Measurements from ENCODE around the gene DLG2.
"Not testable (repeated sequence)": the region's sequence is repeated elsewhere in the genome, so short reads cannot be mapped to it uniquely, and the experiment has no call there.

DLG2 gene

GRCh38 chr11:85307366-85307765 is 319.8 kb downstream of the DLG2 start:
- FAIRE-seq, result no peak

DNA sequence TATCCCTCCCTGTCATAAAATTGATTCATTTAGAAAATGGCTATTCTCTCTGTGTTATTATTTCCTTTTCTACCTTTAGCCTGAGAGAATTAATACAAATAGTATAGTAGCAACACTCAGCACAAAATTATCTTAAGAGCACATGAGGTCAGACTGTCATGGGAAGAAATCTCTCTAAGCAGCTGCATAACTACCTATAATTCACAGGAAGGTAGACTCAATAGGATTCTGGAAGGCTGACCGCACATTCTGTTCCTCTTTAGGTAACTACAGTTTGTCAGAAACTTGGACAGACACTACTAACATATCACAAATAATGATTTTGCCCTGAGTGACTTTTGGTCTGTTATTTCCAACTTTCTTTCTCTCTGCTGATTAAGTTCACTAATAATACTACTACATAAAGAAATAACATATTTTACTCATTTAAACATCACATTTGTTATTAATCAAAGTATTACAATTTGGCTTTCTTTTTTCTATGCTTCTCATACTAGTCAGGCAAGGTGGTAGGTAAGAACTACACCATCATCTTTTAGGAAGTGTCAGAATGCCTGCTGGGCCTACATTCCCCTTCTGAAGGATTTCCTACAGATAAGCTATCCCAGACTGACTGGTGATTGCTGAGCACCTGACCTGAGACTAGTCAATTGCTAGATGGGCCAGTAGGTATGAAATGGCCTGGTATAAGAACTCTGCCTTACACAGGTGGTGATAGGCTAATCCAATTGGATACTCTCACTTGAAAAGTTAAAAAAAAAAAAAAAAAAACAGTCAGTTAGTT is 325.1 kb downstream of the DLG2 start:
- no peak for FAIRE-seq

- FAIRE-seq, result no peak
Observed at GRCh38 chr11:85299258-85299942, 327.7 kb downstream of the DLG2 start.

DNA sequence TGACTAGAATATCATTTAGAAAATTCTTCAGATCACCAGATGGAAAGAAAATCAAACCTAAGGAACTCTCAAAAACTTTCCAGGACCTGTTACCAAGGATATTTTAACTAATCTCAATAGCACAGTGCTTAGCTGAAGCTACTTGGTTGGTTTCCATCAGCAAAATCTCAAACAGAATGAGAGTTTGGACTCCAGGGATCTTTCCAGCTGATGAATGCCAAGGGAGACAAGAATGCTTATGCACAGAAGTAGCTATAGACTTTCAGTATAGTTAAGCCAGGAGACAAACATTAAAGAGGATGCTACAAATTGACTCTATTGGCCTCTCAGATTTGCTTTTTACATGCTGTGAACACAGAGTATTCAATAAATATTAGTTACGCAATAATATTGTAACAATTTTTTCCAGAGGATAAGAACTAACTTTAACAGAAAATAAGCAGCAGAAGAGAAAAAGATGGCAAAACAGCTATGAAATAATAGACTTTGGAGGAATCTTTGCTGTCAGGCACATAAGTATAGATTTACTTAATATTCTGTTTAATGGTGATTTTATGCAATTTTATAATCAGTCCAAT is 331.4 kb downstream of the DLG2 start:
- FAIRE-seq, result no peak

DNA sequence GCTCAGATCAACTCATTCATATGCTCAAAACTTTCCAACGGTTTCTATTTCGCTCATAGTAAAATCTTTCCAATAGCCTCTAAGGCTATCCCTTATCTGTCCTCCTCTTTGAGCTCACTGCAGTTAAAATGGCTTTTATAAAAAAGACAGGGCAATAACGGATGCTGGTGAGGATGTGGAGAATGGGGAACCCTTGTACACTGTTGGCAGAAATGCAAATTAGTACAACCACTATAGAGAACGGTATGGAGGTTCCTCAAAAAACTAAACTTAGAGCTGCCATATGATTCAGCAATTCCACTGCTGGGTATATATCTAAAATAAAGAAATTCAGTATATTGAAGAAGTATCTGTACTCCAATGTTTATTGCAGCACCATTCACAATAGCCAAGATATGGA is 345.6 kb downstream of the DLG2 start:
- FAIRE-seq, result no peak

DNA sequence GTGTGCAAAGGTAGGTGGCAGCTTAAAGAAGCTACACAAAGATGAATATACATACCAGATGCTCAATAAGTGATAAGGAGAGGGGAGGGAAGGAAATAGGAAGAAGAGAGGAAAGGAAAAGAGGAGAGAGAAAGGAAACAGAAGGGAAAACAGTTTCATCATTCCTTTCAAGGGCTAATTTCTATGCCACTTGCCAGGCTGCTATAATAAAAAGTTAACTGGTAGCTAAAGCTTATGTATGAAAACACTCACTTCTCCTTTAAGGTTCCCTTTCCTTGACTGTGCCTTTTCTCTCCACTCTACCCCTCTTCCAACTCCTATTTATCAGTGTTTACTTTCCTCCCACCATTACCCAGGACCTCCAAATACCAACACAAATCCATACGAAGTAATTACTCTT is 347.9 kb downstream of the DLG2 start:
- FAIRE-seq, result no peak

- FAIRE-seq, result no peak
Observed at GRCh38 chr11:85277693-85278092, 349.5 kb downstream of the DLG2 start.

- FAIRE-seq, result no peak
Observed at GRCh38 chr11:85276332-85276731, 350.8 kb downstream of the DLG2 start.

DNA sequence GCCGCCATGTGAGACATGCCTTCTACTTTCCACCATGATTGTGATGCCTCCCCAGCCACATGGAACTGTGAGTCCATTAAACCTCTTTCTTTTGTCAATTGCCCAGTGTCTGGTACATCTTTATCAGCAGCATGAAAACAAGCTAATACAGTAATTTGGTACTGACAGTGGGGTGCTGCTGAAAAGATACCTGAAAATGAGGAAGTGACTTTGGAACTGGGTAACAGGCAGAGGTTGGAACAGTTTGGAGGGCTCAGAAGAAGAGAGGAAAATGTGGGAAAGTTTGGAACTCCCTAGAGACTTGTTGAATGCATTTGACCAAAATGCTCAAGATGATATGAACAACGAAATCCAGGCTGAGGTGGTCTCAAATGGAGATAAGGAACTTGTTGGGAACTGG is 356.8 kb downstream of the DLG2 start:
- FAIRE-seq, result not testable (repeated sequence)

DNA sequence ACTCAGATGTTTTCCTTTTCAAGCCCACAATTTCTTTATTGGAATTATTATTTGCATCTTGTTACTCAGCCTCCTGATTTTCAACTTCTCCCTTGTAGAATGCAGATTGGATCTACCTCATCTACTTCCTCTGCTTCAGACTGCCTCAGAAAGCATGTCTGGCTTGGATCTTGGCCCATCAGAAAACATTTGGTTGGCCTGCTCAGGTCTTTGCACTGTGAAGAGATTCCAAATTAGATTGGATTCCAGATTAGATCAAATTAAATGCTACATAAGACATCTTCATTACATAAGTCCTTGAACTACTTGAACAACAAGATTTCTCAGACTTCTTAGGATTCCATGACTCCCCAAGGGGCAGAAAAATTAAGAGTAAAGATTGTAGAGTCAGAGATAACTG is 358.0 kb downstream of the DLG2 start:
- FAIRE-seq, result no peak

DNA sequence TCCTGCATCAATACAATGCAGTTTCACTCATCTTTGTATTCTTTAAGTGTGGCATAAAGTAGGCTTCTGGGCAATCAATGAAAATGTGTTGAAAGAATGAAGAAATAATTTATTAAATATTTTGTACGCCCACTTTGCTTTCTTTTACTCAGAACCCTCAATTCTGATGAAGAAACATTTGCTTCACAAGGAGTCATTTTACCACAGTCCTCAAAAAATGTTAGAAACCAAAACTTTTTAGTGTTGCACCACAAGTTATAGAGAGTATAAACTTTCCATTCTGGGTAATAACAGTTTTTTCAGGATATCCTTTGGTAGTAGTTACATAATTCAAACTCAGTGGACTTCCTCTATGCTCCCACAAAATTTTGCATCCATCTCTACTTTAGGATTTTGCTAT is 360.5 kb downstream of the DLG2 start:
- FAIRE-seq, result no peak

GRCh38 chr11:85263328-85263727 is 363.8 kb downstream of the DLG2 start:
- no peak for FAIRE-seq

DNA sequence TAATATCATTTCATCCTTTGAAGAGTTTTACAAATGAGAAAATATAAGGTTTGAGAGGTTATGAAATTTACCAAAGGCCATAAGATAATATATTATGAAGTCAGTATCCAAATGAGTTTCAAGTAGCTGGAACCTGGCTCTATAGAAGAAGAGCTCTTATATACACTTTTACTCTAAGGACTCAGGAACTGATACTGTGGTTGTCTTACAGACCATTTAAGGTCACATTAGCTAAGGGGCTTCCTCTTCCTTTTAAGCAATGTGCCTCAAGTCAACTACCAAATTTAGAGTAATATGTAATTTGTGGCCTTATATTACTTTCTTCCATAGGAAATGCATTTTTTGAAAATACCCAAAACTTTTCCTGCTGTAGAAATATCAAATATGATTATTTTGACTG is 369.3 kb downstream of the DLG2 start:
- no peak for FAIRE-seq

GRCh38 chr11:85256433-85256832 is 370.7 kb downstream of the DLG2 start:
- no peak for FAIRE-seq

DNA sequence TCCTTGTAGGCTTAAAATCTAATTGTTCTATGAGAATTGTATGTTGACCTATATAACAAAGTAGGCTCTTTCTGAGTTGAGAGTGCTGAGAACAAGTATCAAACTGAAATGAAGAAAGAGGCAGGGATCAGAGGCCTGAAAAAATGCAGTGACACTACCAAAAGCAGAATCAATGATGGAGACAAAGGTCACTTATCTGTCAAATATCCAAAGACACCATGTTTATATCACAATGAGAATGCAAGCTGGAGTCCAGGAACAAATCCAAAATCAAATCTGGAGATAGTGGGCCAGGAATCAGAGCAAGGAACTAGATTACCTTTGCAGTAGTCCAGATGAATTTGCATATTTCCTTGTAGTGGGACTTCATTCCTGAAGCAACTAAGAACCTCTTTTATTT is 377.7 kb downstream of the DLG2 start:
- no peak for FAIRE-seq

DNA sequence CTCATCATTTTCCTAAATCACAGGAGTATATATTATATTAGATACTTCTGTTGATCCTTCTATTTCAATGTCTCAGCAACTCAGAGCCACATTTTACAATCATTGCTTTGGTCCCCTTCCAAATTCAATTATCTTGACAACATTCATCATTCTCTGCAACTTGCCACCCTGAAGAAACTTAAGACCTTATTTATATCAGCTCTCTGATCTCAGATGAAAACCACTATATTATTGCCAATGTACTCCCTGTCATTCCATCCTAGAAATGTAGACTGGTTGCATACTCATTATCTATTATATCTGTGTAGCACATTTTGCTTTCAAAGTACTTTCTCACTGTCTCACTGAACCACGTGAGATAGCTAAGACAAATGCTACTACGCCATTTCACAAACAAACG is 379.3 kb downstream of the DLG2 start:
- FAIRE-seq, result no peak

GRCh38 chr11:85238906-85239305 is 388.2 kb downstream of the DLG2 start:
- no peak for FAIRE-seq

GRCh38 chr11:85238038-85238437 is 389.1 kb downstream of the DLG2 start:
- not testable (repeated sequence) for FAIRE-seq

DNA sequence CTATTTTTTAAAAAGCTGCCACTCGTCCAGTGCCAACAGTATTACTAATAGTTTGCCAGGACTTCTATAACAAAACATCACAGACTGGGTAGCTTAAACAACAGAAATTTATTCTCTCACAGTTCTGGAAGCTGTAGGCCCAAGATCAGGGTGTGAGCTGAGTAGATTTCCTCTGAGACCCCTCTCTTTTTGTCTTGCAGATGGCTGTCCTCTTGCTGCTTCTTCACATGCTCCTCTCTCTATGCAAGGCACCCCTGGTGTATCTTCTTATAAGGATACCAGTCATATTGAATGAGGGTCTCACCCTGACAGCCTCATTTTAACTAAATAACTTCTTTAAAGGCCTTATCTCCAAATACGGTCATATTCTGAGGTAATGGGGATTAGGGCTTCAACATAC is 390.9 kb downstream of the DLG2 start:
- no peak for FAIRE-seq

- no peak for FAIRE-seq
Observed at GRCh38 chr11:85232559-85232958, 394.6 kb downstream of the DLG2 start.

- FAIRE-seq, result no peak
Observed at GRCh38 chr11:85231588-85231987, 395.6 kb downstream of the DLG2 start.

GRCh38 chr11:85229723-85230122 is 397.4 kb downstream of the DLG2 start:
- not testable (repeated sequence) for FAIRE-seq

DNA sequence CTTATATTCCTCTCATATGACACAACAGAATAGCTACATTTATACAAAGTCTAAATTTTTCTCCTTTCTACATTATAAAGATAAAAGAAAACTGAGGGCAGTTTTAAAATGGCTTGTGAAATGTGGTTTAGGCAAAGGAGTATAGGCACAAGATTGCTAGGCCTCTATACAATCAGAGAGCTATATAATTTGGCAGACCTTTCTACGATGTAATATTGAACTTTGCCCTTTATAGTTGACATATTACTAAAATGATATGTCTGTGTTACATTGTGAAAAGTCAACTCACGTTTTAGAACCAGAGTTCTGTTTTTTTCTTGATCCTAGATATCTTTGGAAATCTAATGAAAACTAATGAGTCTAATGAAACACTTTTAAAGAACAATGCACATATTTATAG is 430.2 kb downstream of the DLG2 start:
- FAIRE-seq, result peak; percentile 43

DNA sequence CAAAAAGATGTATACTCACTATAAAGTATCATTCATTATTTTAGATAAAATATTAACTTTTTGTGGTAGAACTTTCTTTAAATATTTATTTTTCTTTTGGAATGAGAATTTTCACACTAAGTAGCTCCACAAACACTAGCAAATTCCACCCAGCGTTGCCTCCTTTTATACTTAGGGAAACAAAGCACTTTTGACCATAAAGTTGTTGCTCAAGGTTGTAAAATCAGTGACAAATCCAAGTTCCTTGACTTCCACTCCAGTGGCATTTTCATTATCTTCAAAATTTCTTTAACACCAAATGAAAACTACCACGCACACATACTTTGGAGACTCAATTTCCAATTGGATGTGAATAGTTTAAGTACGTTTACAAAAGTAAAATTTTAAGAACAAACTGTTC is 431.2 kb downstream of the DLG2 start:
- no peak for FAIRE-seq
